ENCODE data around the gene GPR143.
"Not testable (repeated sequence)": the region's sequence is repeated elsewhere in the genome, so short reads cannot be mapped to it uniquely, and the experiment has no call there.

Gene GPR143

DNA sequence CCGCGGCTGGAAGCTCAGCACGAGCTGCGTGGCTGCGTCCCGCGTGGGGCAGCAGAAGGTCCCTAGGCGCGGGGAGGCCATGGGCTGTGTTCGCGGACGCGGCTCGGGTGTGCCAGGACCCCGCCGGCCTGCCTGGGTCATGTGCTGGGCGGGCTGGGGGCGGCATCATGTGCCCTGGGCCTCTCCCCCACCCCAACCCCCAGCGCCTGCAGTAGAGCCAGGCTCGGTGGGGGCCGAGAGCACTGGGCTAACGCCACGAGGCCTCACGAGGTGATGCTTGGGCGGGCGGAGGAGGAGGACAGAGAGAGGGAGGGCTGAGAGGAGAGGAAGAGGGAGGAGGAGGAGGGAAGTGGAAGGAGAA, at the start of gene GPR143:
Gene GPR143 (minus strand): TSS at position 111 of the 361 bp plus-strand sequence. CDS start 30 bp downstream, at position 81.
- no peak for DNase-seq

DNA sequence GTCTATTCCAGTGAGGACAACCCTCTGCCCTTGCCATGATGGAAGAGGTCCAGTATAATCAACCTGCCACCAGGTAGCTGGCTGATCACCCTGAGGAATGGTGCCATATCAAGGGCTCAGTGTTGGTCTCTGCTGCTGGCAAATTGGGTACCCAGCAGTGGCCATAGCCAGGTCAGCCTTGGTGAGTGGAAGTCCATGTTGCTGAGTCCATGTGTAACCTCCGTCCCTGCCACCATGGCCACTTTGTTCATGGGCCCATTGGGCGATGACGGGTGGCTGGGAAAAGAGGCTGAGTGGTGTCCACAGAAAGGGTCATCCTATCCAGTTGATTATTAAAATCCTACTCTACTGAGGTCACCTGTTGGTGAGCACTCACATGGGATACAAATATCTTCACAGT, 45.4 kb upstream of the GPR143 start:
- DNase-seq = not testable (repeated sequence)

- not testable (repeated sequence) for DNase-seq
These were observed 44.2 kb upstream of the GPR143 start for GRCh38 chrX:9809876-9810275.

DNA sequence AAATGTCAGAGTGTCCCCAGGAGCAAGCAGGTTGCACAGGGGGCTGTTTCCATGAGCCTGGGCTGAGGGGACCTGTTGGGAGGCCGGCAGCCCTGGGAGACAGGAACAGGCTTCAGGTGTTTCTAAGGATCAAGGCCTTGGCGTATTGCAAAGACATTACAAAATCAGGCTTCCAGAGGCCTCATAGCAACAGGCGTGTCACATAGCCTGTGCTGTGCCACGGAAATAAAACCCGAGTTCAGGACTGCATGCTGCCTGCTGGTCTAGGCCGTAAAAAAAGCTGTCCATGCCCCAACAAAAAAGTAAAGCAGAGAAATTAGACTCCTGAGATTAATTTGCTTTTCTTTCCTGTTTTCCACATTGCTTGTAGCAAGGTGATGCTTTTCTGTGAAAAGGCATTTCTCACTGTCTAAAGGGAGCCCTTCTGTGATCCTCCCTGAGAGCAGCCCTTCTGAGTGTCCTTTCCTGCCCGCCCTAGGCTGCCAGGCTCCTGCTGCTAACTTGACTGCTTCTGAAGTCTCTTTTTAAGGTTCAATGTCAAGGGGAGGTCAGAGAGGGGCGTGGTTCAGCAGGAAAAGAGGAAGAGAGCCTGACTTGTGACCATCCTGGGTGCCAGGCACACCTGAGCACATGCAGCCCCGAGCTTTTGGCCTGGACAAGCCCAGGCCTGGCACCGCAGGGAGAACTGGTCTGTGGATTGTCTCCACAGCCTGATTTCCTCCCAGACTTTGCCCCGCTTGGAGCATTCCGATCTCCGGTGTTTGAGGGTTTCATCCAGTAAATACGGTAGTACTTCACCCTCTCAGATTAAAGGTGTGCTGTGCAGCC, 41.9 kb upstream of the GPR143 start:
- DNase-seq = no peak

GRCh38 chrX:9805956-9806355, 40.3 kb upstream of the GPR143 start:
- DNase-seq = no peak

GRCh38 chrX:9804444-9804843, 38.8 kb upstream of the GPR143 start:
- no peak for DNase-seq

- no peak for DNase-seq
These were observed 37.1 kb upstream of the GPR143 start for GRCh38 chrX:9802737-9803136.

DNA sequence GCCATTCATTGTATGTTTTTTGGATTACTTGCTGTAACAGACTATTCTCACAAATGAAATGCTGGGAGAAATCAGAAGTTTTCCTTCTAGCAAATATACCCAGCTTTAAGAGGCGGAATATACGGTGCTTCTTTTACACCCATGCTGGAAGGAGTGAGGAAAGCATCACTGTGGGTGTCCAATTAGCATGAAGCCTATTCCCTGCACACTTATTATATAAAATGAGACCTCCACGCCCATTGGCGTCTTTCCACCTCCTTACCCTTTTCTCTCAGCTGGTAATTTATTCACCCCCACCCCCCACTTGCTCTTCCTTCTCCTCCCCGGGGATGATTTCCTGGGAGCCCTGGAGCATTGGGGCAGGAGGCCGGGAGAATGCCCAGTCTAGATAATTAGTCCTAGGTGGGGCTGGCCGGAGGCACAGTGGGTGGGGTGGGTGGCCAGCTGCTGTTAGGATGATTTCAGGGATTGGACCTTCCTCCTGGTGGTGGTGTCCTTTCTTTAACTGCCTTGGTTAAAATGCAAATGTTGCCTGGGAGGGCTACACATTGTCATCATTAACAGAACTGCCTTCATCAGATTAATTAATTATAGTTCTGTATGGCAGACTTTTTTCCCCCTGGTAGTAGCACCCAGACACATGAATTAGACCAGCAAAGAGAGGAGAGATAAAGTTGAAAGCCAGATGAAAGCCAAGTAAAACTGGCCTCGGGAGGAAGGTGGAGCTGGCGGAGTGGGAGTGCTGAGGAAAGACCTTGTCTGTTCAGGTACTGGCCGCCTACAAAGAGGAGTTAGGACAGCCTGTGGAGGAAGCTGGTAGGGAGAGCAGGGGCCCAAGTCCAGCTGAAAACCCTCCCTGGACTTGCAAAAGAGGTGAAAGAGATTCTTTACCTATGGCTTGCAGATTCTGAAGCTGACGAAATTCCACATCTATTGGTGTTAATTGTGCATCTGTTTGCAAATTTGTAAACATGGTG, 32.0 kb upstream of the GPR143 start:
- peak in 1 of 3 experiments; percentile 17 for DNase-seq

DNA sequence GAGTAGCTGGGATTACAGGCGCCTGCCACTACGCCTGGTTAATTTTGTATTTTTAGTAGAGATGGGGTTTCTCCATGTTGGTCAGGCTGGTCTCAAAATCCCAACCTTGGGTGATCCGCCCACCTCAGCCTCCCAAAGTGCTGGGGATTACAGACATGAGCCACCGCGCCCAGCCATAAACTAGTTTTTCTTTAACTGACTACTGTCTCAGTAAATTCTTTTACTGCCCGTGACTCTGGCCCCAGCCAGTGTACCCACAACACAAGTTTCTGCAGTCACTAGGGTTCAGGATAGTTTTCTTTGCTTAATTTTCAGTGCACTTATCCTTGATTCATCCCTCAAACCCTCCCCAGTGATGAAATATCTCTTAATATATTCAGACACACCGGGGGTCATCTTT, 28.8 kb upstream of the GPR143 start:
- no peak for DNase-seq

DNA sequence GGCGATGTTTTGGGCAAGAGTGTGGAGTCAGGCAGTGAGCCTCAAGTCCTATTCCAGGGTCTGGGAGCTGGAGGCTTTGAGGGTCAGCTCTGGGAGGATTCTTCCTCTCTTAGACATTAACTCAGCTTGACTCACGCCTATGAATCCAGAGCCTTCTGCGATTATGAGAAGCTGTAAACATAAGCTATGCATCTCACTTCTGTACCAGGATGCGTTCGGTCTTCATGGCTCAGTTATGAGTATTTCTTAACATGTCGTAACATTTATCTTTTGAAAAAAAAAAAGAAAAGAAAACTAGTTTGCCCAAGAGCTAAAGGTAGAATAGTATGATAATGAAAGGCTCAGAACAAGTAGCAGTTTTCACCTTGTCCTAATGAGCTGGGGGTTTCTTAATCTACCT, 25.2 kb upstream of the GPR143 start:
- DNase-seq = no peak

DNA sequence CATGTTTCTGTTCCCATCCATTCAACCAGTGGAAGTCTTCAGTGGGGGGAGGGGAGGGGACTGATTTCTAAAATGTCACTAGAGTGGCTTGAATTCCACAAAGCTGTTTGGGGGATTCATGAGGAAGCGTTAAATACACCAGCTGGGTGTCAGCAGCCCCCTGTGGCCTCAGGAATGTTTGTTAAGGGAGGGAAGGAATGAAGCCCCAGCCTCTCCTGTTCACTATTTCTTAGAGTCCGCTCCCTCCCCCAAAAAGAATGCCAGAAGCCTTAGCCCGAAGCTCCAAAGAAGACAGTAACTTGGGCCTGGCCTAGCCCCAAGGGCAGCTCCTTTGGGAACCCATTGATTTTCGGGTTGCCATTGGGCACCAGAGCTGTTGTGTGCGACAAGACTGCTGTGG, 23.9 kb upstream of the GPR143 start:
- no peak for DNase-seq

- peak in 2 of 3 experiments; percentile 40 to 69 for DNase-seq
These were observed 23.3 kb upstream of the GPR143 start for GRCh38 chrX:9788911-9789310.

DNA sequence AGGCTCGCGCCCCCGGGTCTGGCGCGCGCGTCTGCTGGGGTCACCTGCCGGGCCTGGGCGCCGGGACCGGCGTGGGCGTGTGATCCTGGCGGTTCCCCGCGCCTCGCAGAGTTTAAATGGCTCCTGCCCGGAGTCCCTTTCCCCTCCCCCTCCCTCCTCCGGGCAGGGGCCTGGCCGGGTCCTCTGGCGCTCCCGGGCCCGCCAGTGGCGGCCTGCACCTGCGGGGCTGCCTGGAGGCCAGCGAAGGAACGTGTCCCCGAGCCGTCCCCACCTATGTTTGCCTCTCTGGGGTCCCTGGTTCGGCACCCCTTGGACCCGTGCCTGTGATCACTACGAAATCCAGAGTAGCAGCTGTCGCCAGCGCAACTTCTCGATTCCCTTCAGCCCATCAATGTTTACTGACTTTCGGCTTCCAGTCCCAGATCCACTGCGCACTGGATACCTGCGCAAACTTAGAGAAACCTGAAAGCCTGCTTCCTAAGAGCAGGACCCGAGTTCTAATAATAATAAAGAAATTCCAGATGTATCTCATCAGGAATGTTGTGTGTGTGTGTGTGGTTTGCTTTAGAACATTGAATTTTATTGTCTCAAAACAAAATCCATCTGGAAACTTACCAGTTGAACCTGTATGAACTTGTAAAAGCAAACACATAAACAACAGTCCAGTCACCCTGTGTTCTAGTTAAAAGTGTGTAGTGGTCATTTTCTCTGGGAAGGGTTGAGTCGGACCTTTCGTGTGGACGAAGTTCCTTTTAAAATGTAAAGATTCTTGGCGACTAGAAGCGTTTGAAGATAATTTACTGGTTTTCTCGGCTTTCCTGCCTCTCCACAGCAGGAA, 21.4 kb upstream of the GPR143 start:
- peak in 2 of 3 experiments; percentile 67 to 80 for DNase-seq

DNA sequence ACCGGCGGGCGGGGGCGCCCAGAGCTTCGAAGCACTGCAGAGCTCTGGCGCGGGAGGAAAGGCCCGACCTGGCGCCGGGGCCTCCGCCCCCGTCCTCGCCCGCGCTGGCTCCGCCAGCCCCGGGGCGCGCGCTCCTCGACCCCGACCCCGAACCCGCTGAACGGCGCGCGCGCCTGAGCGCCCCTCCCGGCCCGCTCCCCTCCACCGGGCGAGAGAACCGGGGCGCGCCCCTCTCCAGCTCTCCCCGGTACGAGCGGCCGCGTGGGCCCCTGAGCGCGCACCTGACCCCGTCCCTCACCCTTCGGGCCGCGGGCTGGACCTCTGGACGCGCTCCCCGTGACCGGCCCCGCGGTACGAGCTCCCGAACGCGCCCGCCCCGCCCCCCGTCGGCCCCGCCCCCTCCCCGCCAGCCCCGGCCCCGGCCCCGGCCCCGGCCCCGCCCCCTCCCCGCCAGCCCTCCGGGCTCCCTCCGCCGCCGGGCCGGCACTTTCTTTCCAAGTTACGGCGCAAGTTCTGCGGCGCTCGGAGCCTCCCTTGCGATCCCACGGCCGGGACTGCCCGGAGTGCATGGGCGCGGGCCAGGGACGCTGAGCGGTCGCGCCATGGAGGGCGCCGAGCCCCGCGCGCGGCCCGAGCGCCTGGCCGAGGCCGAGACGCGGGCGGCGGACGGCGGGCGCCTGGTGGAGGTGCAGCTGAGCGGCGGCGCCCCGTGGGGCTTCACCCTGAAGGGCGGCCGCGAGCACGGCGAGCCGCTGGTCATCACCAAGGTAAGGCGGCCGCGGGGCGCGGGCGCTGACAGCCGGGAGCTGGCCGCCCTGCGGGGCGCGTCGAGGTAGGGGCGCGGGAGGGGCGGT, 20.5 kb upstream of the GPR143 start, which contains the start of gene SHROOM2:
Gene SHROOM2 (plus strand): TSS at position 486 of the 854 bp plus-strand sequence. CDS start 117 bp downstream, at position 603.
- peak in 2 of 3 experiments; percentile 65 to 80 for DNase-seq

- peak in 2 of 3 experiments; percentile 59 to 78 for DNase-seq
These were observed 19.8 kb upstream of the GPR143 start for GRCh38 chrX:9785254-9785943.

GRCh38 chrX:9784332-9784731, 18.7 kb upstream of the GPR143 start:
- DNase-seq = no peak

DNA sequence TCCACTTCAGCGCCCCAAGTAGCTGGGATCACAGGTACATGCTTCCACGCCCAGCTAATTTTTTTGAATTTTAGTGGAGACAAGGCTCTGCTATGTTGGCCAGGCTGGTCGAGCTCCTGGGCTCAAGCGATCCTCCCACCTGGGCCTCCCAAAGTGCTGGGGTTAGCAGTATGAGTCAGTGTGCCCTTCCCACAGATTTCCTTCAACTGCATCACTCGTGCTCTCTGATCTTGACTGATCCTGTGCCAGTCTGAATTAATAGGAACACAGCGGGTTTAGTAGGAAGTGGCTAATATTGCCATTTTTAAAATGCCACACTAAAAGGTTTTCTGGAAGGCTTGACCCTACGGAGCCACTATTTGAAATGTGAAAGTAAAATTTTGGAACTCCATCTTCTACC, 16.3 kb upstream of the GPR143 start:
- no peak for DNase-seq

GRCh38 chrX:9775930-9776329, 10.3 kb upstream of the GPR143 start:
- no peak for DNase-seq

DNA sequence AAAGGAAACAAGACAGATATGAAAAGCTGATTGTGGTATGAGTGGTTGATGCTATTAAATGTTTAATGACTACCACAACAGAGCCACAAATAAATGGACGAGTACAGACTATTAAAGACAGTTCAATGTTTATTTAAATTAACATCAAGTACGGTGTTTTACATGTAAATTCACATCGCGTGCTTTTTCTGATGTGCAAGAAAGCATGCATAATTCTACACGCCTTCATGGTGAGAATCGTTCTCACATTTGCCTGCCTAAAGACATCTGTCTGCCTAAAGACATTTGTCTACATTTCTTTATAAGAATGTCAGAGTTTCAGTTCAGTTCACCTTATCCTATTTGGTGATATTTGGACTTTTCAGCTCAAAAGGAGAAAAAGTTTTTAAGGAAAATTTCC, 7.3 kb upstream of the GPR143 start:
- no peak for DNase-seq

- DNase-seq = no peak
These were observed 4.7 kb upstream of the GPR143 start for GRCh38 chrX:9770319-9770718.

- DNase-seq = not testable (repeated sequence)
These were observed 2.7 kb upstream of the GPR143 start for GRCh38 chrX:9768321-9768839.
